Thymus (tissue), 11 donors: ENCODE results near the gene CES2. TPM values are rescaled to one million over a fixed set of nuclear protein-coding genes. Genes with fewer than 3 reads are reported as not detected.
A peak's percentile ranks its signal among the peaks of the same experiment; 100 is the strongest.
"Not testable (repeated sequence)": the region's sequence is repeated elsewhere in the genome, so short reads cannot be mapped to it uniquely, and the experiment has no call there.

Source experiments
- DNase-seq, 9 donors: peaks; one replicate each; pipeline ENCODE4 v3.0.0-alpha.2; 2013; ENCODE audit warnings: low spot score in 9 of 9, low read depth in 6 of 9, missing footprints in 1 of 9
- H3K27ac ChIP-seq, 2 donors: one replicate each; pipeline ENCODE4 v1.5.1; 2013; ENCODE audit warnings: control low read depth in 1 of 2, low read depth in 1 of 2, low read length in 1 of 2, mild to moderate bottlenecking in 1 of 2, moderate library complexity in 1 of 2
- H3K27me3 ChIP-seq, 2 donors: one replicate each; pipeline ENCODE4 v1.5.1; 2013; ENCODE audit warnings: low read length in 1 of 2; ENCODE audit not compliant: control insufficient read depth in 2 of 2, insufficient read depth in 1 of 2
- H3K36me3 ChIP-seq, 2 donors: one replicate each; pipeline ENCODE4 v1.5.1; 2013; ENCODE audit warnings: low read length in 1 of 2, mild to moderate bottlenecking in 1 of 2, moderate library complexity in 1 of 2; ENCODE audit not compliant: control insufficient read depth in 2 of 2, insufficient read depth in 2 of 2
- H3K4me1 ChIP-seq, 2 donors: one replicate each; pipeline ENCODE4 v1.5.1; 2013; ENCODE audit warnings: low read length in 2 of 2; ENCODE audit not compliant: control insufficient read depth in 2 of 2, insufficient read depth in 2 of 2
- H3K4me3 ChIP-seq, 2 donors: one replicate each; pipeline ENCODE4 v1.5.1; 2013; ENCODE audit warnings: low read length in 2 of 2, control low read depth in 1 of 2, mild to moderate bottlenecking in 1 of 2
- H3K9me3 ChIP-seq, 2 donors: one replicate each; pipeline ENCODE4 v1.5.1; 2013; ENCODE audit warnings: low read length in 1 of 2, mild to moderate bottlenecking in 1 of 2; ENCODE audit not compliant: control insufficient read depth in 2 of 2, insufficient read depth in 1 of 2
- WGBS: extraction: QIAGEN DNeasy Blood & Tissue Kit; methylation state at CpG from one replicate; pipeline ENCODE4 v1.1.7; 2013; 5-methylcytosine and 5-hydroxymethylcytosine counted together
- polyA plus RNA-seq: library from polyadenylated mRNA; stranded (reverse); fragments of 200-250 nt; gene quantifications from one replicate; pipeline ENCODE4 v1.2.3, GENCODE V29; 2013
- total RNA-seq: library from RNA; stranded (reverse); fragments of 120-200 nt; gene quantifications from one replicate; pipeline ENCODE4 v1.2.4, GENCODE V29; 2013
- donor health status: healthy.

Gene CES2
- total and polyA plus RNA-seq, 2 donors: 15.8 to 16.7 TPM

DNA sequence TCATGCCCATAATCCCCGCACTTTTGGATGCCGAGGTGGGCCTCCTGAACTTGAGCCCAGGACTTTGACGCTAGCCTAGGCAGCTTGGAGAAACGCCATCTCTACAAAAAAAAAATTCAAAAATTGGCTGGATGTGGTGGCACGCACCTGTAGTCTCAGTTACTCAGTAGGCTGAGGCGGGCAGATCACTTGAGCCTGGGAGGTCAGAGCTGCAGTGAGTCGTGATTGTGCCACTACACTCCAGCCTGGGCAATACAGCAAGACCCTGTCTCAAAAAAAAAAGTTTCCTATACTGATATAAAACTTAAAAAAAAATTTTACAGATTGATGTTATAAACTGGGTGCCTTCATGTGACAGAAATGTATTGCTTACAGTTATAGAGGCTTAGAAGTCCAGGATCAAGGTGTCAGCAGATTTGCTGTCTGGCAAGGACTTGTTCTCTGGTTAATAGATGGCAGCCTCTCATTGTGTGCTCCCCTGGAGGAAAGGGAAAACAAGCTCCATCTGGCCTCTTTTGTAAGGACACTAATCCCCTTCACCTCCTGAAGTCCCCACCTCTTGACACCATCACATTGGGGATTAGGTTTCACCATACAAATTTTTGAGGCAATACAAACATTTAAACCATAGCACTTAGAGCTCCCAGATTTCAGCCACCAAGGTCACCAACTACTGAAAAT lies 17.3 kb downstream of the CES2 start:
- 93% methylated on average over 7 of the region's 7 CpGs for WGBS
- Histone ChIP-seq H3K36me3 (no peaks in the 10 kb centered on the region), H3K27me3 (peaks cover 29 to 60% of the 10 kb centered on the region in 2 donors), H3K4me3 (no peak overlapping the region), H3K4me1 (peaks cover 0 to 10% of the 10 kb centered on the region in 2 donors), H3K27ac (no peak overlapping the region), H3K9me3 (no peaks in the 10 kb centered on the region)
- DNase-seq: no peak

GRCh38 chr16:66953462-66954096 lies 18.3 kb downstream of the CES2 start:
- Histone ChIP-seq H3K9me3 (no peaks in the 10 kb centered on the region), H3K27ac (no peak overlapping the region), H3K4me1 (no peaks in the 10 kb centered on the region), H3K36me3 (no peaks in the 10 kb centered on the region), H3K4me3 (no peak overlapping the region), H3K27me3 (peaks cover 25 to 55% of the 10 kb centered on the region in 2 donors)
- 88% methylated on average over 10 of the region's 10 CpGs for WGBS
- no peak for DNase-seq

GRCh38 chr16:66954097-66954659 lies 18.9 kb downstream of the CES2 start:
- peaks cover 19 to 49% of the 10 kb centered on the region in 2 donors for H3K27me3 ChIP-seq
- 26% methylated on average over 8 of the region's 8 CpGs for WGBS
- H3K27ac ChIP-seq: no peak overlapping the region
- H3K36me3 ChIP-seq: no peaks in the 10 kb centered on the region
- no peak overlapping the region for H3K4me3 ChIP-seq
- peak in 8 of 9 donors; percentile 52 to 83 (median 59) for DNase-seq
- H3K4me1 ChIP-seq: no peaks in the 10 kb centered on the region
- no peaks in the 10 kb centered on the region for H3K9me3 ChIP-seq

DNA sequence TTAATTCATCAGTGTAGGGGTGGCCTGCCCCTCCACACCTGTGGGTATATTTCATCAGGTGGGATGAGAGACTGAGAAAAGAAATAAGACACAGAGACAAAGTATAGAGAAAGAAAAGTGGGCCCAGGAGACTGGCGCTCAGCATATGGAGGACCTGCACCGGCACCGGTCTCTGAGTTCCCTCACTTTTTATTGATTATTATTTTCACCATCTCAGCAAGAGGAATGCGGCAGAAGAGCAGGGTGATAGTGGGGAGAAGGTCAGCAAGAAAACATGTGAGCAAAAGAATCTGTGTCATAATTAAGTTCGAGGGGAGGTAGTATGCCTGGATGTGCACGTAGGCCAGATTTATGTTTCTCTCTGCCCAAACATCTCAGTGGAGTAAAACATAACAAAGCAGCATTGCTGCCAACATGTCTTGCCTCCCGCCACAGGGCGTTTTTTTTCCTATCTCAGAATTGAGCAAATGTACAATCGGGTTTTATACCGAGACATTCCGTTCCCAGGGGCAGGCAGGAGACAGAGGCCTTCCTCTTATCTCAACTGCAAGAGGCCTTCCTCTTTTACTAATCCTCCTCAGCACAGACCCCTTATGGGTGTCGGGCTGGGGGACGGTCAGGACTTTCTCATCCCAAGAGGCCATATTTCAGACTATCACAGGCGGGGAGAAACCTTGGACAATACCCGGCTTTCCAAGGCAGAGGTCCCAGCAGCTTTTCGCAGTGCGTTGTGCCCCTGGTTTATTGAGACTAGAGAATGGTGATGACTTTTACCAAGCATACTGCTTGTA lies 20.2 kb downstream of the CES2 start:
- H3K36me3 ChIP-seq, H3K27ac ChIP-seq, DNase-seq, H3K4me3 ChIP-seq, H3K9me3 ChIP-seq, H3K4me1 ChIP-seq: not testable (repeated sequence)
- 93% methylated on average over 17 of the region's 17 CpGs for WGBS
- H3K27me3 ChIP-seq: peaks cover 10 to 38% of the 10 kb centered on the region in 2 donors

GRCh38 chr16:66956154-66956457 lies 20.8 kb downstream of the CES2 start:
- DNase-seq, H3K4me1 ChIP-seq, H3K36me3 ChIP-seq, H3K9me3 ChIP-seq, H3K27ac ChIP-seq, H3K4me3 ChIP-seq: not testable (repeated sequence)
- 95% methylated on average over 1 of the region's 1 CpG for WGBS
- H3K27me3 ChIP-seq: peaks cover 10 to 32% of the 10 kb centered on the region in 2 donors

GRCh38 chr16:66958857-66959703 lies 23.8 kb downstream of the CES2 start:
- H3K4me3 ChIP-seq: no peak overlapping the region

GRCh38 chr16:66959704-66960161 lies 24.4 kb downstream of the CES2 start:
- Histone ChIP-seq H3K4me3 (no peak overlapping the region), H3K4me1 (peaks cover 0 to 5% of the 10 kb centered on the region in 2 donors), H3K27me3 (peaks cover 0 to 9% of the 10 kb centered on the region in 2 donors), H3K27ac (no peak overlapping the region), H3K9me3 (no peaks in the 10 kb centered on the region), H3K36me3 (no peaks in the 10 kb centered on the region)
- WGBS: 77% methylated on average over 5 of the region's 5 CpGs
- no peak for DNase-seq

More at GRCh38 chr16:66958857-66959703, 23.8 kb downstream of the CES2 start:
- Histone ChIP-seq H3K4me1 (peaks cover 0 to 5% of the 10 kb centered on the region in 2 donors), H3K9me3 (no peaks in the 10 kb centered on the region), H3K27me3 (peaks cover 0 to 8% of the 10 kb centered on the region in 2 donors), H3K27ac (no peak overlapping the region), H3K36me3 (no peaks in the 10 kb centered on the region)
- WGBS: 86% methylated on average over 7 of the region's 7 CpGs
- DNase-seq: no peak

DNA sequence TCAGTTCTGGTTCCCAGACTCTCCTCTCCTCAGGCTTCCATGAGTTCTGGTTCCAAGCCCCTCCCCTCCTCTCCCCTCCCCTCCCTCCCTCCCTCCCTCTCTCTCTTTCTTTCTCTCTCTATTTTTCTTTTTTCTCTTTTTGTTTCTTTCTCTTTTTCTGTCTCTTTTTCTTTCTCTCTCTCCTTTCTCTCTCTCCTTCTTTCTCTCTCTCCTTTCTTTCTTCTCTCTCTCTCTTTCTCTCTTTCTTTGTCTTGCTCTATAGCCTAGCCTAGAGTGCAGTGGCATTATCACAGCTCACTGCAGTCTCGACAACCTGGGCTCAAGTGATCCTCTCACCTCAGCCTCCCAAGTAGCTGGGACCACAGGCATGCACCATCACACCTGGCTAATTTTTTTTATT lies 25.0 kb downstream of the CES2 start:
- Histone ChIP-seq H3K4me3 (no peak overlapping the region), H3K4me1 (peaks cover 0 to 5% of the 10 kb centered on the region in 2 donors), H3K27ac (no peak overlapping the region), H3K9me3 (no peaks in the 10 kb centered on the region), H3K27me3 (peaks cover 0 to 14% of the 10 kb centered on the region in 2 donors), H3K36me3 (no peaks in the 10 kb centered on the region)
- DNase-seq: no peak
- 98% methylated on average over 1 of the region's 1 CpG for WGBS
